HepG2 (cell line): ENCODE data around the gene PLA2G2A. TPM values are rescaled to one million over a fixed set of nuclear protein-coding genes. Genes with fewer than 3 reads are reported as not detected.
A peak's percentile ranks its signal among the peaks of the same experiment; 100 is the strongest.

Source experiments
- HIC2 ChIP-seq: sonication (generic); formaldehyde crosslinking; IDR thresholded peaks from 2 replicates; pipeline ENCODE4 v1.9.0; 2022; ENCODE audit warnings: low read depth, missing genetic modification reagents
- MEIS2 ChIP-seq: sonication (generic); formaldehyde crosslinking; IDR thresholded peaks from 2 replicates; pipeline ENCODE4 v1.9.0; 2021; ENCODE audit warnings: mild to moderate bottlenecking, missing genetic modification reagents
- RAD51 ChIP-seq: fragments of 450-650 bp; IDR thresholded peaks from 2 replicates; pipeline ENCODE4 v1.6.1; 2016; ENCODE audit warnings: borderline replicate concordance
- SRF ChIP-seq: IDR thresholded peaks from 2 replicates; pipeline ENCODE4 v1.6.1; 2011; ENCODE audit warnings: mild to moderate bottlenecking, low read depth, low read length, moderate library complexity
- SSRP1 ChIP-seq: IDR thresholded peaks from 2 replicates; pipeline ENCODE4 v1.6.1; 2016; ENCODE audit warnings: control low read depth
- THAP11 ChIP-seq: IDR thresholded peaks from 2 replicates; pipeline ENCODE4 v1.6.1; 2016; ENCODE audit warnings: missing biosample characterization, missing genetic modification reagents
- TOE1 ChIP-seq: sonication (generic); formaldehyde crosslinking; IDR thresholded peaks from 2 replicates; pipeline ENCODE4 v1.4.0; 2020; ENCODE audit warnings: mild to moderate bottlenecking, missing genetic modification reagents
- ZBTB10 ChIP-seq: sonication (generic); formaldehyde crosslinking; IDR thresholded peaks from 2 replicates; pipeline ENCODE4 v1.4.0; 2020; ENCODE audit warnings: missing genetic modification reagents, borderline replicate concordance
- ZNF143 ChIP-seq: sonication (generic); formaldehyde crosslinking; IDR thresholded peaks from 2 replicates; pipeline ENCODE4 v1.4.0; 2020; ENCODE audit warnings: missing genetic modification reagents
- ZNF484 ChIP-seq: sonication (generic); formaldehyde crosslinking; IDR thresholded peaks from 2 replicates; pipeline ENCODE4 v1.5.1; 2020; ENCODE audit warnings: mild to moderate bottlenecking, low read depth, missing genetic modification reagents, borderline replicate concordance
- ZNF569 ChIP-seq: sonication (generic); formaldehyde crosslinking; IDR thresholded peaks from 2 replicates; pipeline ENCODE4 v1.5.0; 2020; ENCODE audit warnings: mild to moderate bottlenecking, missing genetic modification reagents, moderate library complexity, borderline replicate concordance
- ZNF589 ChIP-seq: sonication (generic); formaldehyde crosslinking; conservative IDR thresholded peaks from 2 replicates; pipeline ENCODE4 v1.8.0; 2022; ENCODE audit warnings: mild to moderate bottlenecking, moderate library complexity, missing genetic modification reagents
- ZNF678 ChIP-seq: sonication (generic); formaldehyde crosslinking; IDR thresholded peaks from 2 replicates; pipeline ENCODE4 v1.4.0; 2020; ENCODE audit warnings: mild to moderate bottlenecking, missing genetic modification reagents
- ZNF800 ChIP-seq: sonication (generic); formaldehyde crosslinking; IDR thresholded peaks from 2 replicates; pipeline ENCODE4 v1.4.0; 2020; ENCODE audit warnings: missing genetic modification reagents
- ZNF841 ChIP-seq: sonication (generic); formaldehyde crosslinking; IDR thresholded peaks from 2 replicates; pipeline ENCODE4 v1.8.1; 2023; ENCODE audit warnings: missing genetic modification reagents, borderline replicate concordance
- polyA plus RNA-seq, 8 experiments: library from polyadenylated mRNA; depleted of rRNA in 3 of 8; stranded (reverse) in 7 of 8; unstranded in 1 of 8; fragments of >200 nt; fragmentation: Illumina TruSeq in 4 of 8; extraction: Trizol in 4 of 8; gene quantifications; 2 replicates each; pipeline versions ENCODE4 v1.2.1 to v1.2.3, GENCODE V29; 2011 to 2016; ENCODE audit warnings: low read depth in 4 of 8, missing spikeins in 1 of 8, mixed read lengths in 1 of 8; ENCODE audit not compliant: insufficient read depth in 1 of 8
- total RNA-seq, 5 experiments: library from RNA; depleted of rRNA; stranded (reverse); fragments of >200 nt; fragmentation: Illumina TruSeq; extraction: Trizol; gene quantifications; 2 replicates each; pipeline ENCODE4 v1.2.3, GENCODE V29; 2016; ENCODE audit warnings: low read depth in 1 of 5
- TF ChIP-seq, protein P1 (sequence below): sonication (generic); formaldehyde crosslinking; IDR thresholded peaks from 2 replicates; pipeline ENCODE4 v1.4.0; 2020; ENCODE audit warnings: mild to moderate bottlenecking, missing genetic modification reagents
- TF ChIP-seq, protein P2 (sequence below): sonication (generic); formaldehyde crosslinking; conservative IDR thresholded peaks from 2 replicates; pipeline ENCODE4 v1.4.0; 2020; ENCODE audit warnings: mild to moderate bottlenecking, missing genetic modification reagents, moderate library complexity
- TF ChIP-seq, protein P3 (sequence below): sonication (generic); formaldehyde crosslinking; IDR thresholded peaks from 2 replicates; pipeline ENCODE4 v1.8.1; 2022; ENCODE audit warnings: mild to moderate bottlenecking, missing genetic modification reagents

PLA2G2A gene
- total and polyA plus RNA-seq, 2 of the 13 experiments (the other 11 are each of a cell fraction or from before 2014, with no cell fraction given): 0.35 to 30.3 TPM

DNA sequence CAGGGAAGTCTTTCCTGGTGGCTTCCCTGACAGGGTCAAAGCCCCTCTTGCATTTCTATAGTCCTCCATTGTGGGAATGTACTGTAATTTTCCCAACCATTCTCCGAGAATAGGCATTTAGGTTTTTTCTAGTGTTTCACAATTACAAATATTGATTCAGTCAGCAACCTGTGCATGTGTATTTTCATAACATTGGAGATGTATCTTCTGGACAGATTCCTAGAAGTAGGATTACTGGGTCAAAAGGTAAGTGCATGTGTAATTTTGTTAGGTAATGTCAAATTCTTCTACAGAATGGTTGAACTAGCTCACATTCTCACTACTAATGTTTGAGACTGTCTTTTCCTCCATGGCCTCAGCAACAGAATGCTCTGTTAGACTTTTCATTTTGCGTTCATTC is 8.3 kb upstream of the PLA2G2A start (continued):
- TF ChIP-seq ZNF800: no peak
- TF ChIP-seq, protein P1, sequence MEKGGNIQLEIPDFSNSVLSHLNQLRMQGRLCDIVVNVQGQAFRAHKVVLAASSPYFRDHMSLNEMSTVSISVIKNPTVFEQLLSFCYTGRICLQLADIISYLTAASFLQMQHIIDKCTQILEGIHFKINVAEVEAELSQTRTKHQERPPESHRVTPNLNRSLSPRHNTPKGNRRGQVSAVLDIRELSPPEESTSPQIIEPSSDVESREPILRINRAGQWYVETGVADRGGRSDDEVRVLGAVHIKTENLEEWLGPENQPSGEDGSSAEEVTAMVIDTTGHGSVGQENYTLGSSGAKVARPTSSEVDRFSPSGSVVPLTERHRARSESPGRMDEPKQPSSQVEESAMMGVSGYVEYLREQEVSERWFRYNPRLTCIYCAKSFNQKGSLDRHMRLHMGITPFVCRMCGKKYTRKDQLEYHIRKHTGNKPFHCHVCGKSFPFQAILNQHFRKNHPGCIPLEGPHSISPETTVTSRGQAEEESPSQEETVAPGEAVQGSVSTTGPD: no peak
- TF ChIP-seq ZNF841 (CRISPR knock-in tag): no peak
- TF ChIP-seq, protein P2, sequence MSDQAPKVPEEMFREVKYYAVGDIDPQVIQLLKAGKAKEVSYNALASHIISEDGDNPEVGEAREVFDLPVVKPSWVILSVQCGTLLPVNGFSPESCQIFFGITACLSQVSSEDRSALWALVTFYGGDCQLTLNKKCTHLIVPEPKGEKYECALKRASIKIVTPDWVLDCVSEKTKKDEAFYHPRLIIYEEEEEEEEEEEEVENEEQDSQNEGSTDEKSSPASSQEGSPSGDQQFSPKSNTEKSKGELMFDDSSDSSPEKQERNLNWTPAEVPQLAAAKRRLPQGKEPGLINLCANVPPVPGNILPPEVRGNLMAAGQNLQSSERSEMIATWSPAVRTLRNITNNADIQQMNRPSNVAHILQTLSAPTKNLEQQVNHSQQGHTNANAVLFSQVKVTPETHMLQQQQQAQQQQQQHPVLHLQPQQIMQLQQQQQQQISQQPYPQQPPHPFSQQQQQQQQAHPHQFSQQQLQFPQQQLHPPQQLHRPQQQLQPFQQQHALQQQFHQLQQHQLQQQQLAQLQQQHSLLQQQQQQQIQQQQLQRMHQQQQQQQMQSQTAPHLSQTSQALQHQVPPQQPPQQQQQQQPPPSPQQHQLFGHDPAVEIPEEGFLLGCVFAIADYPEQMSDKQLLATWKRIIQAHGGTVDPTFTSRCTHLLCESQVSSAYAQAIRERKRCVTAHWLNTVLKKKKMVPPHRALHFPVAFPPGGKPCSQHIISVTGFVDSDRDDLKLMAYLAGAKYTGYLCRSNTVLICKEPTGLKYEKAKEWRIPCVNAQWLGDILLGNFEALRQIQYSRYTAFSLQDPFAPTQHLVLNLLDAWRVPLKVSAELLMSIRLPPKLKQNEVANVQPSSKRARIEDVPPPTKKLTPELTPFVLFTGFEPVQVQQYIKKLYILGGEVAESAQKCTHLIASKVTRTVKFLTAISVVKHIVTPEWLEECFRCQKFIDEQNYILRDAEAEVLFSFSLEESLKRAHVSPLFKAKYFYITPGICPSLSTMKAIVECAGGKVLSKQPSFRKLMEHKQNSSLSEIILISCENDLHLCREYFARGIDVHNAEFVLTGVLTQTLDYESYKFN: peak; percentile 80
- no peak for TF ChIP-seq SRF
- TF ChIP-seq SSRP1 (CRISPR knock-in tag): no peak
- no peak for TF ChIP-seq ZNF569 (CRISPR knock-in tag)
- no peak for TF ChIP-seq ZNF484 (CRISPR knock-in tag)
- TF ChIP-seq RAD51: no peak
- TF ChIP-seq ZBTB10 (CRISPR knock-in tag): no peak
- TF ChIP-seq ZNF589 (CRISPR knock-in tag): no peak
- TF ChIP-seq, protein P3, sequence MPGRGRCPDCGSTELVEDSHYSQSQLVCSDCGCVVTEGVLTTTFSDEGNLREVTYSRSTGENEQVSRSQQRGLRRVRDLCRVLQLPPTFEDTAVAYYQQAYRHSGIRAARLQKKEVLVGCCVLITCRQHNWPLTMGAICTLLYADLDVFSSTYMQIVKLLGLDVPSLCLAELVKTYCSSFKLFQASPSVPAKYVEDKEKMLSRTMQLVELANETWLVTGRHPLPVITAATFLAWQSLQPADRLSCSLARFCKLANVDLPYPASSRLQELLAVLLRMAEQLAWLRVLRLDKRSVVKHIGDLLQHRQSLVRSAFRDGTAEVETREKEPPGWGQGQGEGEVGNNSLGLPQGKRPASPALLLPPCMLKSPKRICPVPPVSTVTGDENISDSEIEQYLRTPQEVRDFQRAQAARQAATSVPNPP (CRISPR knock-in tag): no peak
- no peak for TF ChIP-seq HIC2 (CRISPR knock-in tag)
- no peak for TF ChIP-seq ZNF143 (CRISPR knock-in tag)
- TF ChIP-seq TOE1: peak; percentile 75; the same call in 1 of the 2 replicates
- TF ChIP-seq THAP11 (CRISPR knock-in tag): peak; percentile 79
- no peak for TF ChIP-seq ZNF678
- TF ChIP-seq MEIS2 (CRISPR knock-in tag): no peak
